GM18511 (cell line): ENCODE measurements around the gene AADACL2.

Source experiments
- ATAC-seq: cut with Tn5 transposase; IDR thresholded peaks from one replicate; pipeline ENCODE4 v1.9.1; 2021; ENCODE audit warnings: mild to moderate bottlenecking, moderate library complexity; ENCODE audit not compliant: unreplicated experiment

AADACL2 gene

DNA sequence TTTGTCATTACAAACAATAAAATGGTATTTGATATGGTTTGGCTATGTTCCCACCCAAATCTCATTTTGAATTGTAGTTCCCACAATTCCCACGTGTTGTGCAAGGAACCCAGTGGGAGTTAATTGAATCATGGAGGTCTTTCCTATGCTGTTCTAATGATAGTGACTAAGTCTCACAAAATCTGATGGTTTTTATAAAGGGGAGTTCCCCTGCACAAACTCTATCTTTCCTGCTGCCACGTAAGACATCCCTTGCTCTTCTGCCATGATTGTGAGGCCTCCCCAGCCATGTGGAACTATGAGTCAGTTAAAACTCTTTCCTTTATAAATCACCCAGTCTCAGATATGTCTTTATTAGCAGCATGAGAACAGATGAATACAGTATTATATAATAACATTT, 64.7 kb downstream of the AADACL2 start:
- ATAC-seq, result no peak

DNA sequence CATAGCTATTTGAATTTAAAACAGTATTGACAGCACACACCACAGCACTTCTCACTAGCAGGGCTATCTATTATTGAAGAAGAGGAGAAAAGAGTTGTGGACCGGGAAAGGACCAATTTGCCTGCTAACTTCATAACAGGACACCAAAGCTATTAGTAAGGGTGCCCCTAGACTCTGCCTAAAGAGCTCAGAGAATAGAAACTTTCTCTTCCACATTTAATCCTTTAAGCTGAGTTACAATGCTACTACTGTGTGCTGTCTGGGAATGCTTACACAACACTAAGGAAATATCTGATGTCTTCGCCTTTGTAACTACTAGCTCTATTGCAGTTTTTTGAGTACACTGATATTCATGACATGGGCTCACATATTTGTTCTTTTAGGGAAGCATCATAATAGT, 66.7 kb downstream of the AADACL2 start:
- no peak for ATAC-seq

DNA sequence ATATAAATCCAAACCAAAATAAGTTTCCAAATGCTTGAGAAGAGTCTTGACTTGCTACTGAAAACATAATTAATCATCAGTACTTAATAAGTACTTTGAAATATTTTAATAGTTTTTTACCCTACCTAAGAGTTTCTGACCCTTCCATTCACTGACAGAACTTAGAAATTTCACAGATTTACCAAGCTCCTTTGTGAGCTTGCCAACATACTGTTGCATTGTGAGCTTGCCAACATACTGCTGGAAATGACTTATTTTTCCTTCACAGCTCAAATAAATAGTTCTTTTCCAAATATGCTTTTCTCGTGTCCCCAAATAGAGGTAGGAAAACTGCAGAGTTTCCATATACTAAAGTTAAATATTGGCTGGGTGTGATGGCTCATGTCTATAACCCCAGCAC, 70.5 kb downstream of the AADACL2 start:
- no peak for ATAC-seq

DNA sequence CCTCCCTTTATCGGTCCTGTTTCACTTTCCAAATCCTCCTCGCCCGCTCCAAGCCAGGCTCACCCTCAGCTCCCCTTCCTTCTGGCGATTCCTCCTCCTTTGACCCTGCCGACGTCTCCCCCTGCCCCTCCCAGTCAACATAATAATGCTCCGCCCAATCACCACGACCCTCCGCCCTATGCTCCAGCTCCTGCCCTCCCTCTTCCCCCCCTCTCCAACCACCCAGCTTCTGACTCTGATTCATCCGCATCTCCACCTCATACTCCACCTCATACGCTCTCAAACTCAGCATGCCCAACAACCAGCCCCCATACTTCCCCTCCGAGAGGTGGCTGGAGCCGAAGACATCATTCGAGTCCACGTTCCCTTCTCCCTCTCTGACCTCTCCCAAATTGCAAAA, 73.1 kb downstream of the AADACL2 start:
- ATAC-seq, result no peak
